PFSK-1 (cell line): ENCODE results near the gene COL9A1.

Experiments used
- FOXP2 ChIP-seq: optimal IDR thresholded peaks from 2 replicates; pipeline ENCODE3; 2011; ENCODE audit warnings: borderline replicate concordance, control low read depth, inconsistent platforms; ENCODE audit not compliant: insufficient read depth; ENCODE audit errors: extremely low read length, extremely low read depth
- POLR2AphosphoS5 ChIP-seq: IDR thresholded peaks from 2 replicates; pipeline ENCODE4 v1.6.1; 2012; ENCODE audit warnings: low read depth, mild to moderate bottlenecking, control low read depth, low read length, moderate library complexity
- SIN3A ChIP-seq: IDR thresholded peaks from 2 replicates; pipeline ENCODE4 v1.6.1; 2012; ENCODE audit warnings: mild to moderate bottlenecking, low read length, moderate library complexity, borderline replicate concordance; ENCODE audit not compliant: insufficient read depth
- TAF1 ChIP-seq: IDR thresholded peaks from 2 replicates; pipeline ENCODE4 v1.6.1; 2012; ENCODE audit warnings: low read length, control low read depth, borderline replicate concordance; ENCODE audit not compliant: insufficient read depth
- TF ChIP-seq, protein P1 (sequence below), 2 experiments: IDR thresholded peaks; 2 replicates each; pipeline versions ENCODE4 v1.6.1 to v1.8.0; 2011 to 2012; ENCODE audit warnings: low read depth in 2 of 2, low read length in 2 of 2, control low read depth in 1 of 2, inconsistent platforms in 1 of 2, mild to moderate bottlenecking in 1 of 2, moderate library complexity in 1 of 2; ENCODE audit not compliant: insufficient read depth in 1 of 2

The COL9A1 gene

DNA sequence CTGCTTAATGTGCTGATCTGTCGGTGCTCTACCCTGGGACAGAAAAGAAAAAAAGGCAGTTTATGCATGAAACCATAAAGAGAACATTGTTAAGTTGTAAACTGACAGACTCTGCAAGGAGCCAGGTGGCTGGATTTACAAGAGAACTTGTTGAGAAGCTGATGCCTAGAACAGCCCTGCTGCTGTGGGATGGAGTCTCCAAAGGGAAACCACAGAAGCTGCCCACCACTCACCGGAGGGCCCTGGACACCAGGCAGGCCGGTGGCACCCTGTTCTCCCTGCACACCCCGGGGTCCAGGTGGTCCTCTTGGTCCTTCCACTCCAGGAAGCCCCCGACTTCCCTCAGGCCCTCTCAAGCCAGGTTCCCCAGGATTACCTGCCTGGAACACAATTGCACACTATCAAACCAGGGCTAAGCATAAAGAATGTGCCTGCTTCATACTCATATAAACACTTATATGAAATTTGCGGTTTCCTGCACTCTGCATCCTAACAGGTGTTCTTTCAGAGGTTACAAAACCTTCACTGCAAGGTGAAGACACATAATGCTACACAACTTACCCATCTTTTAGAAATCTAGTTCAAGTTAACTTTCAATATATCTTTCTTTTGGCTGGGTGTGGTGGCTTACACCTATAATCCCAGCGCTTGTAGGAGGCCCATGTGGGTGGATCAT, 68.2 kb downstream of the COL9A1 start:
- TF ChIP-seq TAF1, result no peak
- no peak for TF ChIP-seq FOXP2
- TF ChIP-seq, protein P1, sequence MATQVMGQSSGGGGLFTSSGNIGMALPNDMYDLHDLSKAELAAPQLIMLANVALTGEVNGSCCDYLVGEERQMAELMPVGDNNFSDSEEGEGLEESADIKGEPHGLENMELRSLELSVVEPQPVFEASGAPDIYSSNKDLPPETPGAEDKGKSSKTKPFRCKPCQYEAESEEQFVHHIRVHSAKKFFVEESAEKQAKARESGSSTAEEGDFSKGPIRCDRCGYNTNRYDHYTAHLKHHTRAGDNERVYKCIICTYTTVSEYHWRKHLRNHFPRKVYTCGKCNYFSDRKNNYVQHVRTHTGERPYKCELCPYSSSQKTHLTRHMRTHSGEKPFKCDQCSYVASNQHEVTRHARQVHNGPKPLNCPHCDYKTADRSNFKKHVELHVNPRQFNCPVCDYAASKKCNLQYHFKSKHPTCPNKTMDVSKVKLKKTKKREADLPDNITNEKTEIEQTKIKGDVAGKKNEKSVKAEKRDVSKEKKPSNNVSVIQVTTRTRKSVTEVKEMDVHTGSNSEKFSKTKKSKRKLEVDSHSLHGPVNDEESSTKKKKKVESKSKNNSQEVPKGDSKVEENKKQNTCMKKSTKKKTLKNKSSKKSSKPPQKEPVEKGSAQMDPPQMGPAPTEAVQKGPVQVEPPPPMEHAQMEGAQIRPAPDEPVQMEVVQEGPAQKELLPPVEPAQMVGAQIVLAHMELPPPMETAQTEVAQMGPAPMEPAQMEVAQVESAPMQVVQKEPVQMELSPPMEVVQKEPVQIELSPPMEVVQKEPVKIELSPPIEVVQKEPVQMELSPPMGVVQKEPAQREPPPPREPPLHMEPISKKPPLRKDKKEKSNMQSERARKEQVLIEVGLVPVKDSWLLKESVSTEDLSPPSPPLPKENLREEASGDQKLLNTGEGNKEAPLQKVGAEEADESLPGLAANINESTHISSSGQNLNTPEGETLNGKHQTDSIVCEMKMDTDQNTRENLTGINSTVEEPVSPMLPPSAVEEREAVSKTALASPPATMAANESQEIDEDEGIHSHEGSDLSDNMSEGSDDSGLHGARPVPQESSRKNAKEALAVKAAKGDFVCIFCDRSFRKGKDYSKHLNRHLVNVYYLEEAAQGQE (IDR thresholded peaks at IDR 0.05; ENCODE audit: insufficient read depth in 1 of 2, low read depth in 2 of 2, low read length in 2 of 2), result no peak
- TF ChIP-seq POLR2AphosphoS5, result no peak
- no peak for TF ChIP-seq SIN3A

DNA sequence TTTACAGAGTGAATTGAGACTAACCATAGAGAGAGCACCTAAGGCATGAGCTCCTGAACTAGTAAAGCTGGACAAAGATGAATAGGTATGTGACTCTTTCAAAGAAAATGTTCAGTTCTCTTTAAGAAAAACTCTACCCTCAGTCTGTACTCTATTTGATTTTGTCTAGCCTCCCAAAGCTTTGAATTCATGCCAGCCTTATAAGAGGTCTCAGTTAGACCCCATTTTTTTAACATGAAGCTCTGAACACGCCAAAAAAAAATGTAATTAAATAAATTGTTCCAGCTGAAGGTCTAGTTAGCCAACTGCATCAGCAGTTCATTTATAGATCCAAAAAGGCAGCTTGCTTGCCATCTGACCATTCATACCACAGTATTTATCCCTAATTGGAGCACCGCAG, 71.6 kb downstream of the COL9A1 start:
- TF ChIP-seq, protein P1 (IDR thresholded peaks at IDR 0.05; ENCODE audit: insufficient read depth in 1 of 2, low read depth in 2 of 2, low read length in 2 of 2), result no peak
- TF ChIP-seq SIN3A, result no peak

DNA sequence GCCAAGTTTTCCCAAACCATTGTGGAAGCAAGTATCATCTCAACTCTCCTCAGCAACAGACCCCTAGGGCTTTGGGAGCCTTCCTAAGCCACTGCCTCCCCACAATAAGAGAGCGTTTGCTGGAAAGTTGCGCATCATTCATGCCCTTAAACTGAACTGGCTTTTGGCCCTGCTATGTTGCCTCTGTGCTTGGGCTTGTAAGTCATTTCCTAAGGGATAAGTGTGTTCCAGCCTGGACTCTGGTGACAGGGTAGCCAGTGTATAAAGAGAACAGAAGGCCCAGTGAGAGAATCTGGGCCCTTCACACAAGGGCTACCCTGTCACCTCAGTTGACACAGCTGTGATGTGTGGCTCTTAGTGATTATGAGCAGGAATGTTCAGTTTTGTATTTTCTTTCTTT, 77.8 kb downstream of the COL9A1 start:
- no peak for TF ChIP-seq POLR2AphosphoS5
- no peak for TF ChIP-seq FOXP2
- TF ChIP-seq, protein P1 (IDR thresholded peaks at IDR 0.05; ENCODE audit: insufficient read depth in 1 of 2, low read depth in 2 of 2, low read length in 2 of 2), result no peak
- no peak for TF ChIP-seq TAF1
- TF ChIP-seq SIN3A, result no peak

DNA sequence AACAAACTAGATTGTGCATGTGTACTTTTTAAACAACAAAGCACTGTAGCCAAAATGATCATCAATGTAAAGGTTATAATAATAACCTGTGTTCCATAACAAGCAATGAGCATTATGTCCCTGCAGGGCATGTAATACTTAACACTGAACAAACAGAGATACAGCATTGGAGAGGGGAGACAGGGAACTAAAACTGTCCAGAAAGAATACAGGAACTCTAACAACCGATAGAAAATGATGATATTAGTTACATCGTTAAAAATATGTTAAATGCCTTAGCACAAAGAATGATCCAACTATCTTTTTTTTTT, 80.5 kb downstream of the COL9A1 start:
- TF ChIP-seq, protein P1 (IDR thresholded peaks at IDR 0.05; ENCODE audit: insufficient read depth in 1 of 2, low read depth in 2 of 2, low read length in 2 of 2), result no peak
- TF ChIP-seq SIN3A (no peak), POLR2AphosphoS5 (no peak), TAF1 (no peak), FOXP2 (no peak)
